ENCODE data around the gene RYR2. TPM values are rescaled to one million over a fixed set of nuclear protein-coding genes. Genes with fewer than 3 reads are reported as not detected.

RYR2 gene
- total and polyA plus RNA-seq, 11 donors = 77.7 to 1,319 (median 805) TPM

DNA sequence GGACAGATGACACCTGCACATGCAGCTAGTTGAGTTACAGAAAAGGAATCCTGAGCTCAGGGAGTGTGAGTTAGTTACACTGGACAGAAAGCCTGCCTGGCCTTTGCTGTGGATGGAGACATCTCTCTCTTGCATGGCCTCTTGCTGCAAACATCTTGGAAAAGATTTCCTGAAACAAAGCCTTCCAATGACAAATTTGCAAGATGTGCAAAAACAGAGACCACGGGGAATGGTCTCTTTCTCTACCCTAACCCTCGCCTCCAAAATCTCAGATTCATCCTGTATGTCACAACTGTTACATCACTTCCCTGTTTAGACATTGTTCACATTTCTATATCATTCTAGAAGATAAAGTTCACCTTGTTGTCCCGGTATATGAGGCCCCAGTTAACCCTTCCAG, 415.6 kb downstream of the RYR2 start:
- Histone ChIP-seq H3K36me3 (peaks cover 0 to 89% (median 9%) of the 10 kb centered on the region in 9 donors), H3K4me3 (no peak overlapping the region), H3K27me3 (no peaks in the 10 kb centered on the region), H3K27ac (no peak overlapping the region), H3K4me1 (peaks cover 0 to 15% (median 0%) of the 10 kb centered on the region in 12 donors), H3K9me3 (no peaks in the 10 kb centered on the region)
- ATAC-seq (peak in 2 of 4 donors; percentile 17 to 25), DNase-seq (no peak)
- WGBS, 4 donors = 60 to 72% (median 67%) methylated on average over 3 of the region's 3 CpGs
- no peak for TF ChIP-seq POLR2A (IDR thresholded peaks at IDR 0.05)
- TF ChIP-seq, protein P1, sequence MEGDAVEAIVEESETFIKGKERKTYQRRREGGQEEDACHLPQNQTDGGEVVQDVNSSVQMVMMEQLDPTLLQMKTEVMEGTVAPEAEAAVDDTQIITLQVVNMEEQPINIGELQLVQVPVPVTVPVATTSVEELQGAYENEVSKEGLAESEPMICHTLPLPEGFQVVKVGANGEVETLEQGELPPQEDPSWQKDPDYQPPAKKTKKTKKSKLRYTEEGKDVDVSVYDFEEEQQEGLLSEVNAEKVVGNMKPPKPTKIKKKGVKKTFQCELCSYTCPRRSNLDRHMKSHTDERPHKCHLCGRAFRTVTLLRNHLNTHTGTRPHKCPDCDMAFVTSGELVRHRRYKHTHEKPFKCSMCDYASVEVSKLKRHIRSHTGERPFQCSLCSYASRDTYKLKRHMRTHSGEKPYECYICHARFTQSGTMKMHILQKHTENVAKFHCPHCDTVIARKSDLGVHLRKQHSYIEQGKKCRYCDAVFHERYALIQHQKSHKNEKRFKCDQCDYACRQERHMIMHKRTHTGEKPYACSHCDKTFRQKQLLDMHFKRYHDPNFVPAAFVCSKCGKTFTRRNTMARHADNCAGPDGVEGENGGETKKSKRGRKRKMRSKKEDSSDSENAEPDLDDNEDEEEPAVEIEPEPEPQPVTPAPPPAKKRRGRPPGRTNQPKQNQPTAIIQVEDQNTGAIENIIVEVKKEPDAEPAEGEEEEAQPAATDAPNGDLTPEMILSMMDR (IDR thresholded peaks at IDR 0.05) = no peak
- intact Hi-C loops (cut with DNase I) = no loop called here

- H3K27me3 ChIP-seq = no peaks in the 10 kb centered on the region
- TF ChIP-seq POLR2A (IDR thresholded peaks at IDR 0.05) = no peak
- TF ChIP-seq, protein P1 (IDR thresholded peaks at IDR 0.05) = no peak
- WGBS, 4 donors = 15 to 27% (median 21%) methylated on average over 3 of the region's 3 CpGs
- H3K4me1 ChIP-seq = peaks cover 0 to 37% (median 4%) of the 10 kb centered on the region in 12 donors
- no peak for DNase-seq
- H3K36me3 ChIP-seq = peaks cover 0 to 78% (median 0%) of the 10 kb centered on the region in 9 donors
- peak overlapping the region in 9 of 12 donors; percentile 19 to 61 (median 47) for H3K27ac ChIP-seq
- H3K4me3 ChIP-seq = no peak overlapping the region
- intact Hi-C loops (cut with DNase I) = no loop called here
- H3K9me3 ChIP-seq = no peaks in the 10 kb centered on the region
- ATAC-seq = peak; percentile 75 to 88 (median 78)
Measured at GRCh38 chr1:237467320-237467719, 425.3 kb downstream of the RYR2 start.

DNA sequence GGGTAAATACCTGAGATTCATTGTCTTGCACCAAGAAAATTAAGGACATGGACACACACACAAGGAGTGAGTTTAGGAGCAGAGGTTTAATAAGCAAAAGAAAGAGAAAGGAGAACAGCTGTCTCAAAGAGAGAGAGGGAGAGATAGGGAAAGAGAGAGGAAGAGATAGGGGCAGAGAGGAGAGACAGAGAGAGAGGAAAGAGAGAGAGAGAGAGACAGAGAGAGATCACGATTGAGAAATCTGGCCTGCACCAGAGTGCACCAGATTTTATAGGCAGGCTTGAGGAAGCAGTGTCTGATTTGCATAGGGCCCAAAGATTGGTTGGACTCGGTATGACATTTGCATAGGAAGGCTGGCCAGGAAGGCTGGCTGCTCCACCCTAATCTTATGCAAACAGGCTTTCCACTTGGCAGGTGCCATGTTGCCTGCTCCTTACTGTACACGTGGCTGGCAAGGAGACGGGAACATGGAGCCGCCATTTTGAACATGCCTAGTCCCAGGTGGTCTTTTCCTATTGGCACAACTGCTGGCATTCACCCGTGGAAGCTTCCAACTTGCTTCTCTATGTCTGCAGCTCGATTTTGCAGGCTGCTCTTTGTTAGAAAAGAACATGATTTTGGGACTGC, 428.8 kb downstream of the RYR2 start:
- Histone ChIP-seq H3K4me1 (peaks cover 0 to 51% (median 4%) of the 10 kb centered on the region in 12 donors), H3K27ac (peak overlapping the region in 4 of 12 donors; percentile 9 to 62 (median 34)), H3K27me3 (no peaks in the 10 kb centered on the region), H3K9me3 (no peaks in the 10 kb centered on the region), H3K4me3 (no peak overlapping the region), H3K36me3 (peaks cover 0 to 78% (median 0%) of the 10 kb centered on the region in 9 donors)
- no peak for TF ChIP-seq POLR2A (IDR thresholded peaks at IDR 0.05)
- TF ChIP-seq, protein P1 (IDR thresholded peaks at IDR 0.05) = no peak
- WGBS, 4 donors = 48 to 56% (median 55%) methylated on average over 7 of the region's 7 CpGs
- intact Hi-C loops (cut with DNase I) = no loop called here
- ATAC-seq (peak; percentile 71 to 87 (median 76)), DNase-seq (peak in 4 of 5 donors; percentile 46 to 76 (median 60))

DNA sequence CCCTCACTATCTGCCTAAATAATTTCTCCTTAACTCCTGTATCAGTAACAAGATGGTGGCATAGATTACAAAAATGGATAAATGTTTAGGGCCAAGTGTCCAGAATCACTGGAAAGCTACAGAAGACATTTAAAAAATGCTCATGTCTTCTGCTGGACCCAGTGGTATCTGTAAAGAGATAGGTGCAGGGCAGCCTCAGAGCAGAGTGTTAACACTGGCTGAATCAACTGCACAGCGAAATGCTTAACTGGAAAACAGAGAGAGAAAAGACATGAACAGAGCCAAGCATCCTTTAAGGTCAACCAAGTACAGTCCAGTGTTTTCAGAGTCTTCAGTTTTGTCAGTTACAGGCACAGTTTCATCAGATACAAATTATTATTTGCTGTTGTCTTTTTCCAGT, 429.4 kb downstream of the RYR2 start:
- WGBS, 4 donors = 0 to 71% (median 29%) methylated on average over 1 of the region's 1 CpG
- ATAC-seq = no peak
- Histone ChIP-seq H3K27me3 (no peaks in the 10 kb centered on the region), H3K27ac (peak overlapping the region in 3 of 12 donors; percentile 23 to 62 (median 46)), H3K4me1 (peaks cover 0 to 54% (median 4%) of the 10 kb centered on the region in 12 donors), H3K4me3 (no peak overlapping the region), H3K36me3 (peaks cover 0 to 76% (median 0%) of the 10 kb centered on the region in 9 donors), H3K9me3 (no peaks in the 10 kb centered on the region)
- TF ChIP-seq, protein P1 (IDR thresholded peaks at IDR 0.05) = no peak
- TF ChIP-seq POLR2A (IDR thresholded peaks at IDR 0.05) = no peak
- intact Hi-C loops (cut with DNase I) = no loop called here
- no peak for DNase-seq

All from heart left ventricle (tissue), 16 donors.